ENCODE data around the gene NARF.

DNA sequence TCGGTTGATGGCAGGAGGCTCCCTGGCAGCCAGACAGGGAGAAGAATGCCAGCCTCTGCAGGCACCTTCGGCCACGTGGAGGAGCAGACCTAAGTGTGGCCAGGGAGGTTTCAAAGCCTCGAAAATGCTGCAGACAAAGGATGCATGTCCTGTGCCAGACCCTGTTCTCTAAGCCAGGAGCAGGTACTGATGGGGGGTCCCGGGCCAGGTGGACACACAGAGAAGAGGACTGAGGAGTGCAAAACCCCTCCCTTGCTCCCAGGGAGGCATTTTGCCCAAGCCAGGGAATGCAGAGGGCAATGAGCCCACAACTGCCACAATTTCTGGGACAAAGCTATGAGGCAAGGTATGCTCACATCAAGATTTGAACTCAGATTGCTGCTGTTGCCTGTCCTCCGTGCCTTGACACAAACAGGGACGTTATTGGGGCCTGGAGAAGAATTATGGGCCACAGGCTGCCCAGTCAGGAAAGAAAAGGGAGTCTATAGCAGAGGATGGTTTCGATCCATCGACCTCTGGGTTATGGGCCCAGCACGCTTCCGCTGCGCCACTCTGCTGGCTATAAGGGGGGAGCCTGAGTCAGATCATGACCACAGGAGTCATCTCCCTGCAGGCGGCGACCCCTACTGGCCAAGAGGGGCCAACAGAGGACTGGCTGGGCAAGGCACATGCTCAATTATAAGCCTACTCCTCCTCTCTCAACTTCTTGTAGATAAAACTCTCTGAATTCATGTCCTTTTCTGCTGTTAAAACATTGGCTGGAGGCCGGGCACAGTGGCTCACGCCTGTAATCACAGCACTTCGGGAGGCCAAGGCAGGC, 35.9 kb downstream of the NARF start:
- TF ChIP-seq CTCF (conservative IDR thresholded peaks at IDR 0.05; ENCODE audit: low read depth in 2 of 2) (peak; percentile 90 to 93), EZH2 (IDR thresholded peaks at IDR 0.05; ENCODE audit: low read depth, unreplicated experiment) (no peak), POLR2AphosphoS5 (IDR thresholded peaks at IDR 0.05; ENCODE audit: low read depth) (no peak), ETS1 (IDR thresholded peaks at IDR 0.05) (0 out of 2 replicates have a peak, but pooled peaks have one; percentile 29)
- TF ChIP-seq, protein P1, sequence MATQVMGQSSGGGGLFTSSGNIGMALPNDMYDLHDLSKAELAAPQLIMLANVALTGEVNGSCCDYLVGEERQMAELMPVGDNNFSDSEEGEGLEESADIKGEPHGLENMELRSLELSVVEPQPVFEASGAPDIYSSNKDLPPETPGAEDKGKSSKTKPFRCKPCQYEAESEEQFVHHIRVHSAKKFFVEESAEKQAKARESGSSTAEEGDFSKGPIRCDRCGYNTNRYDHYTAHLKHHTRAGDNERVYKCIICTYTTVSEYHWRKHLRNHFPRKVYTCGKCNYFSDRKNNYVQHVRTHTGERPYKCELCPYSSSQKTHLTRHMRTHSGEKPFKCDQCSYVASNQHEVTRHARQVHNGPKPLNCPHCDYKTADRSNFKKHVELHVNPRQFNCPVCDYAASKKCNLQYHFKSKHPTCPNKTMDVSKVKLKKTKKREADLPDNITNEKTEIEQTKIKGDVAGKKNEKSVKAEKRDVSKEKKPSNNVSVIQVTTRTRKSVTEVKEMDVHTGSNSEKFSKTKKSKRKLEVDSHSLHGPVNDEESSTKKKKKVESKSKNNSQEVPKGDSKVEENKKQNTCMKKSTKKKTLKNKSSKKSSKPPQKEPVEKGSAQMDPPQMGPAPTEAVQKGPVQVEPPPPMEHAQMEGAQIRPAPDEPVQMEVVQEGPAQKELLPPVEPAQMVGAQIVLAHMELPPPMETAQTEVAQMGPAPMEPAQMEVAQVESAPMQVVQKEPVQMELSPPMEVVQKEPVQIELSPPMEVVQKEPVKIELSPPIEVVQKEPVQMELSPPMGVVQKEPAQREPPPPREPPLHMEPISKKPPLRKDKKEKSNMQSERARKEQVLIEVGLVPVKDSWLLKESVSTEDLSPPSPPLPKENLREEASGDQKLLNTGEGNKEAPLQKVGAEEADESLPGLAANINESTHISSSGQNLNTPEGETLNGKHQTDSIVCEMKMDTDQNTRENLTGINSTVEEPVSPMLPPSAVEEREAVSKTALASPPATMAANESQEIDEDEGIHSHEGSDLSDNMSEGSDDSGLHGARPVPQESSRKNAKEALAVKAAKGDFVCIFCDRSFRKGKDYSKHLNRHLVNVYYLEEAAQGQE (IDR thresholded peaks at IDR 0.05; ENCODE audit: unreplicated experiment): no peak
